ENCODE results near the gene HOPX.

DNA sequence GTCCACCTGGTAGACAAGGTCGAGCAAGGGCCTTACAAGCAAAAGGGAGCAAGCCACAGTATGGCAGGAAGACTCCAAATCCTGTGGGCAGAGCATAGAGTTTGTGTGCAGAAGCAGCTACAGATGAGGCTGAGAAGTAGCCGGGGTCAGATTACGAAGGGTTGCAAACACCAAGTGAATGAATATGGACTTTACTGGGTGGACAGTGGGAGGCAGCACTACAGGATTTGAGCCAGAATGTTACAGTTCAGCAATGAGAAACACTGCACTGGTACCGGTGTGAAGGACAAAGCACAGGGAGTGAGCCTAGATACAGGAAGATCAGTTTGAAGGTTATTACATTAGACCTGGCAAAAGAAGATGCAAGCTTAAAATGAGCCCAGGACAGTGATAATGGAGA, 46.1 kb upstream of the HOPX start:
- TF ChIP-seq CTCF (IDR thresholded peaks at IDR 0.05) (no peak), POLR2A (IDR thresholded peaks at IDR 0.05) (no peak)
